ENCODE results near the gene KCTD16. TPM values are rescaled to one million over a fixed set of nuclear protein-coding genes. Genes with fewer than 3 reads are reported as not detected.
A peak's percentile ranks its signal among the peaks of the same experiment; 100 is the strongest.

The KCTD16 gene
- total RNA-seq, 4 donors from 2014 or later: 0.13 to 2.5 (median 1.5) TPM

- TF ChIP-seq, protein P1, sequence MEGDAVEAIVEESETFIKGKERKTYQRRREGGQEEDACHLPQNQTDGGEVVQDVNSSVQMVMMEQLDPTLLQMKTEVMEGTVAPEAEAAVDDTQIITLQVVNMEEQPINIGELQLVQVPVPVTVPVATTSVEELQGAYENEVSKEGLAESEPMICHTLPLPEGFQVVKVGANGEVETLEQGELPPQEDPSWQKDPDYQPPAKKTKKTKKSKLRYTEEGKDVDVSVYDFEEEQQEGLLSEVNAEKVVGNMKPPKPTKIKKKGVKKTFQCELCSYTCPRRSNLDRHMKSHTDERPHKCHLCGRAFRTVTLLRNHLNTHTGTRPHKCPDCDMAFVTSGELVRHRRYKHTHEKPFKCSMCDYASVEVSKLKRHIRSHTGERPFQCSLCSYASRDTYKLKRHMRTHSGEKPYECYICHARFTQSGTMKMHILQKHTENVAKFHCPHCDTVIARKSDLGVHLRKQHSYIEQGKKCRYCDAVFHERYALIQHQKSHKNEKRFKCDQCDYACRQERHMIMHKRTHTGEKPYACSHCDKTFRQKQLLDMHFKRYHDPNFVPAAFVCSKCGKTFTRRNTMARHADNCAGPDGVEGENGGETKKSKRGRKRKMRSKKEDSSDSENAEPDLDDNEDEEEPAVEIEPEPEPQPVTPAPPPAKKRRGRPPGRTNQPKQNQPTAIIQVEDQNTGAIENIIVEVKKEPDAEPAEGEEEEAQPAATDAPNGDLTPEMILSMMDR (IDR thresholded peaks at IDR 0.05): no peak
- no peaks in the 10 kb centered on the region for H3K9me3 ChIP-seq
- 88 to 100% methylated on average over 1 of the region's 1 CpG for WGBS, 2 donors
- intact Hi-C loops (cut with DNase I): no loop called here
- no peaks in the 10 kb centered on the region for H3K4me1 ChIP-seq
- no peak for DNase-seq
- H3K36me3 ChIP-seq: peaks cover 31 to 51% of the 10 kb centered on the region in 2 donors
- no peaks in the 10 kb centered on the region for H3K27me3 ChIP-seq
- no peak overlapping the region for H3K27ac ChIP-seq
- H3K4me3 ChIP-seq (replicated peaks in 1 of 3): no peak overlapping the region
Observed at GRCh38 chr5:144162686-144163085, 8.0 kb upstream of the KCTD16 start.

- TF ChIP-seq POLR2A (IDR thresholded peaks at IDR 0.05): no peak
- TF ChIP-seq, protein P1 (IDR thresholded peaks at IDR 0.05): no peak
- no peak overlapping the region for H3K4me3 ChIP-seq (replicated peaks in 1 of 3)
- H3K27ac ChIP-seq: no peak overlapping the region
- intact Hi-C loops (cut with DNase I): no loop called here
- H3K4me1 ChIP-seq: peaks cover 10 to 14% of the 10 kb centered on the region in 2 donors
- no peaks in the 10 kb centered on the region for H3K27me3 ChIP-seq
- H3K9me3 ChIP-seq: no peaks in the 10 kb centered on the region
- no peak for DNase-seq
- 93% methylated on average over 1 of the region's 1 CpG for WGBS, 2 donors
- H3K36me3 ChIP-seq: peaks cover 27 to 31% of the 10 kb centered on the region in 2 donors
Observed at GRCh38 chr5:144166696-144167095, 4.0 kb upstream of the KCTD16 start.

DNA sequence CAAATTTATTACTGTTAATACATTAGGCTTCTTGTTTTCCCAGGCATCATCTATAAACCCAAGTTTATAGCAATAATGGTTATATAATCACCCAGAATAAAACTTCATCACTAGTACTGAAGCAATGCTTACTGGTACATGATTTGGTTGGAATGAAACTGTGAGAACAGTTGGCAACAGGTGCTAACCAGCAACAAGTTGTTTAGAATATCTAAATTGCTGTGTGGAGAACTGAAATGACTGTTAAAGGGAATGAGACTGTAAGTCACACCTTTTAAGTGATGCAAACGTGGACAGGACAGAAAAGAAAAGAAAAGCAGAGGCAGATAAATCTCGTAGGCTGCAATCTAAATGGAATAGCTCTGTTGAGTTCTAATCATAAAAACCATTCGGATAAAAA is 2.7 kb upstream of the KCTD16 start:
- TF ChIP-seq POLR2A (IDR thresholded peaks at IDR 0.05): no peak
- TF ChIP-seq, protein P1 (IDR thresholded peaks at IDR 0.05): no peak
- Histone ChIP-seq H3K4me3 (replicated peaks in 1 of 3) (no peak overlapping the region), H3K27ac (no peak overlapping the region), H3K27me3 (no peaks in the 10 kb centered on the region), H3K4me1 (peaks cover 10 to 14% of the 10 kb centered on the region in 2 donors), H3K36me3 (peaks cover 17 to 23% of the 10 kb centered on the region in 2 donors), H3K9me3 (no peaks in the 10 kb centered on the region)
- WGBS, 2 donors: 88 to 91% methylated on average over 3 of the region's 3 CpGs
- intact Hi-C loops (cut with DNase I): no loop called here
- DNase-seq: no peak

DNA sequence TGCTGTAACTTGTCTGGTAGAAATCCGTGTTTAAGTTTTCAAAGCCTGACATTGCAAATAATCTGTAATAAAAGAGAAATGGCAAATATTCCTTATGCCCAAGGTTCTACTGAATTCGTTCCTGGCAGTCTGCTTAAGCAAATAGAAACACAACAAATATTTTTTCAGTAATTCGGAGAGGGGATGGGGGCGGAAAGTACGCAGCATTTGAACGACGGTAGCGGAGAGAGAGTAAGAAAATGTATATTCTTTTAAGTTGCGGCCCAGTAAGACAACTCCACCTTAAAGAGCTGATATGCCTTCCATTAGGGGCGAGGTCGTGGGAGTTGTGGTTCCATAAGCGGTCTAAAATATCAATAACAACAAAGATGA is 783 bp upstream of the KCTD16 start:
- no peak for TF ChIP-seq POLR2A (IDR thresholded peaks at IDR 0.05)
- TF ChIP-seq, protein P1 (IDR thresholded peaks at IDR 0.05): no peak
- intact Hi-C loops (cut with DNase I): no loop called here

DNA sequence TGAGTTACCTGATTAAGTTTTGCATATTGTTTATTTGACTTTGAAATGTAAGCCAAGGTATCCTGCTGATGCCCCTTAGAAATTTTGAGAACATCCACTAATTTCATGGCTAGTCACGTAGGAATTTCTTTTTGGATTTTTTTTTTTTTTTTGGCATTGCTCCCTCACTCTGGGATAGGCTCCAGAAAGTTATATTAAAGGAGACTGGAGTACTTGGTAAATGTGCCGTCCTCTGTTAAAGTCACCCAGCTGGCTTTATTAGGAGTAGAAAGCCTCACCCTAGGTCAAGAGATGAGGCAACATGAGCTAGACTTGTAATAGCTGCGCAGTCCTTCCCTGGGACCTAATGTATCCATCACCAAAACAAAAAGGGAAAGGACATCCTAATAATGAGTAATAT is 3.1 kb downstream of the KCTD16 start:
- peaks cover 8 to 14% of the 10 kb centered on the region in 2 donors for H3K4me1 ChIP-seq
- WGBS, 2 donors: 43 to 47% methylated on average over 3 of the region's 3 CpGs
- H3K9me3 ChIP-seq: no peaks in the 10 kb centered on the region
- intact Hi-C loops (cut with DNase I): no loop called here
- H3K27me3 ChIP-seq: no peaks in the 10 kb centered on the region
- TF ChIP-seq POLR2A (IDR thresholded peaks at IDR 0.05): no peak
- TF ChIP-seq, protein P1 (IDR thresholded peaks at IDR 0.05): no peak
- H3K36me3 ChIP-seq: no peaks in the 10 kb centered on the region
- no peak for DNase-seq
- no peak overlapping the region for H3K27ac ChIP-seq
- H3K4me3 ChIP-seq (replicated peaks in 1 of 3): no peak overlapping the region

More for the DNA sequence above, 783 bp upstream of the KCTD16 start:
- Histone ChIP-seq H3K27me3 (no peaks in the 10 kb centered on the region), H3K4me3 (replicated peaks in 1 of 3) (peak overlapping the region; percentile 4 to 66 (median 49)), H3K4me1 (peaks cover 10 to 14% of the 10 kb centered on the region in 2 donors), H3K27ac (peak overlapping the region in 2 of 3 donors; percentile 60), H3K9me3 (no peaks in the 10 kb centered on the region), H3K36me3 (peaks cover 5 to 6% of the 10 kb centered on the region in 2 donors)
- WGBS, 2 donors: 3 to 4% methylated on average over 12 of the region's 12 CpGs
- no peak for DNase-seq
